ENCODE results near the gene GCC2. TPM values are rescaled to one million over a fixed set of nuclear protein-coding genes. Genes with fewer than 3 reads are reported as not detected.
"Not testable (repeated sequence)": the region's sequence is repeated elsewhere in the genome, so short reads cannot be mapped to it uniquely, and the experiment has no call there.

Gene GCC2
- total RNA-seq, 2 donors from 2014 or later = 40.4 to 46.0 TPM

DNA sequence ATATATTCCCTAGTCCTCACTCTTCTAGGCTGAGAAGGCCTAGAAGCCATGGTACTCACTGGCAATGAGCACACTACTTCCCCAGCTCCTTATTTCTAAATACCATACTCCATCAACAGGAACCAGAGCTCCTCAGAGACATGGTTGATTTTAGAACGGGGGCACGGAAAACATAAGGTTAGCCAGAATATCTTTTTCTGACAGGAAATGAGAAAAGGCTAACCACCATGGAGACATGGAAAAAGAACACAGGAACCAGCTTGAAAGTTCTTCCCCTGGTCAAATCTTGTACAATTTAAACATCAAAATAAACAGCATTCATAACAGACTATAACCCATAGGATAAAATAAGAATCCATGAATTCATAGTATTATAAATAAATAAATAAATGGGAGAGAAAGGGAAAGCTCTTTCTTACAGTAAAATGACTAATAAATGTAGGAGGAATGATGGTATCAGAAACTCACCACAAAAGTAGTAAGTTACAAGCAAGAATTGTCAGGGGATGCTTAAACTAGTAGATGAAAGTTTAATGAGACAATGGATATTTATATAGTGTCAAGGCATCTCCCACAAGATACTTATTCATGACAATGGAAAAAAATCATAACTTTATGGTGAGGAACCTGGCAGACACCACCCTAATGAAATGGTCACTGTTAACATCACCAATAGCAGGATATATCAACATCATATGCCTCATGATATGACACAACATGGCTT is 20.6 kb upstream of the GCC2 start:
- H3K9me3 ChIP-seq = no peaks in the 10 kb centered on the region
- no peak overlapping the region for H3K4me3 ChIP-seq
- DNase-seq (ENCODE audit: low spot score) = no peak
- no peaks in the 10 kb centered on the region for H3K4me1 ChIP-seq (ENCODE audit: control insufficient read depth in 1 of 2, low read depth in 2 of 2)
- H3K36me3 ChIP-seq = no peaks in the 10 kb centered on the region
- H3K27me3 ChIP-seq (replicated peaks; ENCODE audit: insufficient read depth) = no peaks in the 10 kb centered on the region
- ATAC-seq (ENCODE audit: insufficient number of reproducible peaks, low FRiP score, low read depth) = no peak
- H3K27ac ChIP-seq = no peak overlapping the region
- no peak for TF ChIP-seq CTCF (IDR thresholded peaks at IDR 0.05)

DNA sequence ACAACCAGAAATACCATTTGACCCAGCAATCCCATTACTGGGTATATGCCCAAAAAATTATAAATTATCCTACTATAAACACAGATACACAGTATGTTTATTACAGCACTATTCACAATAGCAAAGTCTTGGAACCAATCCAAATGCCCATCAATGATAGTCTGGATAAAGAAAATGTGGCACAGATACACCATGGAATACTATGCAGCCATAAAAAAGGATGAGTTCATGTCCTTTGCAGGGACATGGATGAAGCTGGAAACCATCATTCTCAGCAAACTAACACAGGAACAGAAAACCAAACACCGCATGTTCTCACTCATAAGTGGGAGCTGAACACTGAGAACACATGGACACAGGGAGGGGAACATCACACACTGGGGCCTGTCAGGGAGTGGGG is 13.4 kb upstream of the GCC2 start:
- not testable (repeated sequence) for ATAC-seq (ENCODE audit: insufficient number of reproducible peaks, low FRiP score, low read depth); H3K36me3 ChIP-seq; DNase-seq (ENCODE audit: low spot score); H3K27me3 ChIP-seq (replicated peaks; ENCODE audit: insufficient read depth); H3K9me3 ChIP-seq; H3K27ac ChIP-seq; H3K4me1 ChIP-seq (ENCODE audit: control insufficient read depth in 1 of 2, low read depth in 2 of 2); H3K4me3 ChIP-seq

DNA sequence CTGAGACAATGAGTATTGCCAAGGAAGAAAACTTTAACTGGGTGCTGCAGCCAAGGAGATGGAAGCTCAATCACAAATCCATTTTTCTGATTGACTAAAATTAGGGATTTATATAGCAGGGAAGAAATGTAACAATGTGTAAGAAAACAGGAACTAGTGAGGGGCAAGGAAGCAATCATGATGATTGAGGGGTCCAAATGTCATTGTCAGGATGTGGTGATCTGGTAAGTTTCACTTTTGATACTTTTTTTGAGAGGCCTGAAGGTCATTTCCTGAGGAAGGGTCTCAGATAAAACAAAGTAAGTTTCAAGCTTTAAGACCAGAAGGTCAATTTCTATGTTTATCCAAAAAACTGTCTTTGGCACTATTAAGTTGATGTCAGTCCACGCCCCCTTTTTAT is 12.0 kb upstream of the GCC2 start:
- H3K4me1 ChIP-seq (ENCODE audit: control insufficient read depth in 1 of 2, low read depth in 2 of 2) = no peaks in the 10 kb centered on the region
- no peak for TF ChIP-seq CTCF (IDR thresholded peaks at IDR 0.05)
- DNase-seq (ENCODE audit: low spot score) (no peak), ATAC-seq (ENCODE audit: insufficient number of reproducible peaks, low FRiP score, low read depth) (no peak)
- H3K9me3 ChIP-seq = no peaks in the 10 kb centered on the region
- H3K36me3 ChIP-seq = no peaks in the 10 kb centered on the region
- no peak overlapping the region for H3K27ac ChIP-seq
- no peak overlapping the region for H3K4me3 ChIP-seq
- H3K27me3 ChIP-seq (replicated peaks; ENCODE audit: insufficient read depth) = no peaks in the 10 kb centered on the region

GRCh38 chr2:108441712-108442111 is 7.3 kb upstream of the GCC2 start:
- no peak overlapping the region for H3K4me3 ChIP-seq
- H3K27ac ChIP-seq = no peak overlapping the region
- no peak for DNase-seq (ENCODE audit: low spot score)
- no peak for TF ChIP-seq CTCF (IDR thresholded peaks at IDR 0.05)
- no peaks in the 10 kb centered on the region for H3K9me3 ChIP-seq
- ATAC-seq (ENCODE audit: insufficient number of reproducible peaks, low FRiP score, low read depth) = no peak
- H3K4me1 ChIP-seq (ENCODE audit: control insufficient read depth in 1 of 2, low read depth in 2 of 2) = no peaks in the 10 kb centered on the region
- H3K27me3 ChIP-seq (replicated peaks; ENCODE audit: insufficient read depth) = no peaks in the 10 kb centered on the region
- H3K36me3 ChIP-seq = no peaks in the 10 kb centered on the region

DNA sequence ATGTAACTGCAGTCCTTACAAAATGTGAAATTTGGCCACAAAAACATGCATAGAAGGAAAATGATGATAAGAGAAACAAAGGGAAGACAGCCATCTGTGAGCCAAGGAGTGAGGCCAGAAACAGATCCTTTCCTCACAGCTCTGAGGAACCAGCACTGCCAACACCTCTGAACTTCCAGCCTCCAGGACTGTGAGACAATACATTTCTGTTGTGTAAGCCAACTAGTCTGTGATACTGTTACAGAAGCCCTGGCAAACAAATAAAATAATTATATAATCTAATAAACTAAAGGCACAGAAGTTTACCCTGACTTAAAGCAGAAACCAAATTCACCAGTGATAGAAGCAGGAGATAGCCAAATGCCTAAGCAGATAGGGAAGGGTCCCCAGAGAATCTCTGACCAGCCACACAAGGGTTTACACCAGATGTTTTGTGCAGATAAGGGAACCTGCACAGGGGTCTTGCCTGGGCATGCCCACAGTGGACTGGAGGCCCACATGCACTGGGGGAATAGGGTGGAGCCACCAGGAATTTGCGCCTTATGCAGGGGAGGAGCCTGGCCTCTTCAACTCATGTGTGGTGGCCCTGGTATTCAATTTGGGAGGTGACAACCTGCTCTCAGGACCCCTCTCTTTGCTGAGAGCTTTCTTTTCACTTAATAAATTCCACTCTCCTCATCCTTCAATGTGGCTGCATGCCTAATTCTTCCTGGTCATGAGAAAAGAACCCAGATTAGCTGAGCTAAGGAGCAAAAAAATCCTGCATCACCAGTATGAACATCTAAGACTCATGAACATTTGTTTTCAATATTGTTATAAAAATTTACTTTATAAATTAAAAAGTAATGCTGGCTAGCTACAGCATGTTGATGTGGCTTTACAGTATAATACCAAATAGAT is 3.8 kb upstream of the GCC2 start:
- H3K36me3 ChIP-seq = no peaks in the 10 kb centered on the region
- H3K27ac ChIP-seq = no peak overlapping the region
- H3K27me3 ChIP-seq (replicated peaks; ENCODE audit: insufficient read depth) = no peaks in the 10 kb centered on the region
- no peak for DNase-seq (ENCODE audit: low spot score)
- no peaks in the 10 kb centered on the region for H3K9me3 ChIP-seq
- H3K4me1 ChIP-seq (ENCODE audit: control insufficient read depth in 1 of 2, low read depth in 2 of 2) = peaks cover 0 to 13% of the 10 kb centered on the region in 2 donors
- no peak for ATAC-seq (ENCODE audit: insufficient number of reproducible peaks, low FRiP score, low read depth)
- H3K4me3 ChIP-seq = no peak overlapping the region
- no peak for TF ChIP-seq CTCF (IDR thresholded peaks at IDR 0.05)
